Neural progenitor cell (in vitro differentiated cells): ENCODE results near the gene USP44.

Experiments
- EZH2 ChIP-seq: fragments of 200-600 bp; sonication (generic); IDR thresholded peaks from 2 replicates; pipeline ENCODE4 v1.6.1; 2017; ENCODE audit warnings: antibody characterized with exemption, mild to moderate bottlenecking, moderate library complexity
- TF ChIP-seq, protein P1 (sequence below): fragments of 200-600 bp; sonication (generic); IDR thresholded peaks from 2 replicates; pipeline ENCODE4 v1.5.1; 2017; ENCODE audit warnings: antibody characterized with exemption, mild to moderate bottlenecking

DNA sequence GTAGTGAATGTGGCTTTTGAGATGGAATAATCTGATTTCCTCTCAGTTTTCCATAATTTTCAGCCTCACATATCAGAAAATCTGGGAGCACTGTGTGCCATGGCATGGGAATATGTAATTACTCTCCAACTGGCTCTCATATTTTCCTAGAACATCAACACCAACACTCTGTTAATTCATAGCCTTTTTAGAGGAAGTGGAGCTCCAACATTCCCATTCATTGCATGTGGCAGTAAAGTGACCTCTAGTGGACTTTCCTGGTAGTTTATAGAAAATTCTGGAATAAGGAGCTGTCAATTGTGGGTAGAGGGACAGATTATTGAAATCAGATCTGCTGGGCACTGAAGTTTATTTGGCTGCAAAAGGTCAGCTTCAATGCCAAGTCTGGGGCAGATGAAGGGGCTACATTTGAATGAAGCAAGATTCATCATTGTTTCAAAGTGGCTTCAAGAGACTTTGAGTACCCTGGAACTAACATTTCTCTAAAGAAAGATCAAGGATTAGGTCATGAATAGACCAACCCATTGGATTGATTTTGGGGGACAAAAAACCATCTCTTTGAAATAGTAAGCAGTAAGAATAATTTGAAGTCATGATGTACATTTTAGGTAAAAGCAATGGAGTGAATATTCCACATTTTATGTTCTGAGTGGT lies 23.6 kb upstream of the USP44 start:
- TF ChIP-seq EZH2 = no peak
- TF ChIP-seq, protein P1, sequence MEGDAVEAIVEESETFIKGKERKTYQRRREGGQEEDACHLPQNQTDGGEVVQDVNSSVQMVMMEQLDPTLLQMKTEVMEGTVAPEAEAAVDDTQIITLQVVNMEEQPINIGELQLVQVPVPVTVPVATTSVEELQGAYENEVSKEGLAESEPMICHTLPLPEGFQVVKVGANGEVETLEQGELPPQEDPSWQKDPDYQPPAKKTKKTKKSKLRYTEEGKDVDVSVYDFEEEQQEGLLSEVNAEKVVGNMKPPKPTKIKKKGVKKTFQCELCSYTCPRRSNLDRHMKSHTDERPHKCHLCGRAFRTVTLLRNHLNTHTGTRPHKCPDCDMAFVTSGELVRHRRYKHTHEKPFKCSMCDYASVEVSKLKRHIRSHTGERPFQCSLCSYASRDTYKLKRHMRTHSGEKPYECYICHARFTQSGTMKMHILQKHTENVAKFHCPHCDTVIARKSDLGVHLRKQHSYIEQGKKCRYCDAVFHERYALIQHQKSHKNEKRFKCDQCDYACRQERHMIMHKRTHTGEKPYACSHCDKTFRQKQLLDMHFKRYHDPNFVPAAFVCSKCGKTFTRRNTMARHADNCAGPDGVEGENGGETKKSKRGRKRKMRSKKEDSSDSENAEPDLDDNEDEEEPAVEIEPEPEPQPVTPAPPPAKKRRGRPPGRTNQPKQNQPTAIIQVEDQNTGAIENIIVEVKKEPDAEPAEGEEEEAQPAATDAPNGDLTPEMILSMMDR = peak; percentile 76
